ENCODE data around the gene ATXN7L3B. TPM values are rescaled to one million over a fixed set of nuclear protein-coding genes. Genes with fewer than 3 reads are reported as not detected.
A peak's percentile ranks its signal among the peaks of the same experiment; 100 is the strongest.
"Not testable (repeated sequence)": the region's sequence is repeated elsewhere in the genome, so short reads cannot be mapped to it uniquely, and the experiment has no call there.

ATXN7L3B gene
- polyA plus RNA-seq = 44.0 TPM
- long read RNA-seq, donor 1, full-length matches to known transcripts = 93 of 93 reads
- long read RNA-seq, donor 1, partial matches to known transcripts = 0 of 93 reads
- long read RNA-seq, donor 1, other reads (novel, unspliced or antisense) = 0 of 93 reads
- long read RNA-seq, donor 2, full-length matches to known transcripts = 184 of 184 reads
- long read RNA-seq, donor 2, partial matches to known transcripts = 0 of 184 reads
- long read RNA-seq, donor 2, other reads (novel, unspliced or antisense) = 0 of 184 reads
- long read RNA-seq, donor 3 = 0 reads
- long read RNA-seq, donor 4, full-length matches to known transcripts = 13 of 13 reads
- long read RNA-seq, donor 4, partial matches to known transcripts = 0 of 13 reads
- long read RNA-seq, donor 4, other reads (novel, unspliced or antisense) = 0 of 13 reads
- long read RNA-seq, donor 5, full-length matches to known transcripts = 67 of 67 reads
- long read RNA-seq, donor 5, partial matches to known transcripts = 0 of 67 reads
- long read RNA-seq, donor 5, other reads (novel, unspliced or antisense) = 0 of 67 reads
- long read RNA-seq, donor 6, full-length matches to known transcripts = 134 of 134 reads
- long read RNA-seq, donor 6, partial matches to known transcripts = 0 of 134 reads
- long read RNA-seq, donor 6, other reads (novel, unspliced or antisense) = 0 of 134 reads
- long read RNA-seq, donor 7, full-length matches to known transcripts = 69 of 69 reads
- long read RNA-seq, donor 7, partial matches to known transcripts = 0 of 69 reads
- long read RNA-seq, donor 7, other reads (novel, unspliced or antisense) = 0 of 69 reads
- long read RNA-seq, donor 8, full-length matches to known transcripts = 188 of 188 reads
- long read RNA-seq, donor 8, partial matches to known transcripts = 0 of 188 reads
- long read RNA-seq, donor 8, other reads (novel, unspliced or antisense) = 0 of 188 reads
- long read RNA-seq, donor 9, full-length matches to known transcripts = 100 of 100 reads
- long read RNA-seq, donor 9, partial matches to known transcripts = 0 of 100 reads
- long read RNA-seq, donor 9, other reads (novel, unspliced or antisense) = 0 of 100 reads
- long read RNA-seq, donor 10, full-length matches to known transcripts = 119 of 119 reads
- long read RNA-seq, donor 10, partial matches to known transcripts = 0 of 119 reads
- long read RNA-seq, donor 10, other reads (novel, unspliced or antisense) = 0 of 119 reads
- long read RNA-seq, donor 11, full-length matches to known transcripts = 75 of 75 reads
- long read RNA-seq, donor 11, partial matches to known transcripts = 0 of 75 reads
- long read RNA-seq, donor 11, other reads (novel, unspliced or antisense) = 0 of 75 reads

DNA sequence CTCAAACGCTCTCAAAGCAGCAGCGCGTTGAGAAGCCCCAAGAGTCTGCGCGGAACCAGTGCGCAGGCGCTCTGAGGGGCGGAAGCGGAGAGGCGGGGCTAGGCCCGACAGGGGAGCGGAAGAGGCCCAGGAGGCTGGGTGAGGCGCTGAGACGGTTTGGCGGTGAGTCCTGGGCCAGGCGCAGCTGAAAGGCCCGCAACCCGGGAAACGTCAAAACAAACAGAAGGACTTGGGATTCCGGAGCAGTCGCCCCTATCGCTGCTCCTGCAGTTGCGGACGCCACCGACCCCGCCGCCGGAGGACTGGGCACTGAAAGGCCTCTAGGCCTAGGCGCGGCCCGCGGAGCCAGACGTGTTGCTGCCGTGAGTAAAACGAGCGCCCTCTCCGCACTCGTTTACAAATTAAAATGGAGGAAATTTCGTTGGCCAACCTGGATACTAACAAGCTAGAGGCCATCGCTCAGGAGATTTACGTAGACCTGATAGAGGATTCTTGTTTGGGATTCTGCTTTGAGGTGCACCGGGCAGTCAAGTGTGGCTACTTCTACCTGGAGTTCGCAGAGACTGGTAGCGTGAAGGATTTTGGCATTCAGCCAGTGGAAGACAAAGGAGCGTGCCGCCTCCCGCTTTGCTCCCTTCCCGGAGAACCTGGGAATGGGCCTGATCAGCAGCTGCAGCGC, at the start of gene ATXN7L3B:
ATXN7L3B (plus strand) TSS at position 129 of the 679 bp plus-strand sequence; CDS start at position 407, 278 bp downstream.
- peaks cover 17% of the 10 kb centered on the region for H3K4me1 ChIP-seq (ENCODE audit: control insufficient read depth, insufficient read depth, low read length)
- H3K4me3 ChIP-seq (ENCODE audit: low read length) = peak within 1 kb of the TSS; percentile 63
- H3K9me3 ChIP-seq (ENCODE audit: control insufficient read depth, low read depth, low read length) = no peaks in the 10 kb centered on the region
- peak; percentile 94 to 97 for DNase-seq
- peak within 1 kb of the TSS; percentile 88 for H3K27ac ChIP-seq (ENCODE audit: low read length)
- no CpG with 5 or more reads among the region's 49 CpGs for WGBS (ENCODE audit: insufficient coverage, low lambda C conversion rate)
- peaks cover 7% of the 10 kb centered on the region for H3K36me3 ChIP-seq (ENCODE audit: control insufficient read depth, insufficient read depth, low read length)
- no peaks in the 10 kb centered on the region for H3K27me3 ChIP-seq (ENCODE audit: control insufficient read depth, insufficient read depth, low read length)

- Histone ChIP-seq H3K4me1 (ENCODE audit: control insufficient read depth, insufficient read depth, low read length) (no peaks in the 10 kb centered on the region), H3K36me3 (ENCODE audit: control insufficient read depth, insufficient read depth, low read length) (no peaks in the 10 kb centered on the region), H3K27me3 (ENCODE audit: control insufficient read depth, insufficient read depth, low read length) (no peaks in the 10 kb centered on the region), H3K4me3 (ENCODE audit: low read length) (no peak overlapping the region), H3K9me3 (ENCODE audit: control insufficient read depth, low read depth, low read length) (no peaks in the 10 kb centered on the region), H3K27ac (ENCODE audit: low read length) (no peak overlapping the region)
- no peak for DNase-seq
- 40% methylated on average over 1 of the region's 1 CpG for WGBS (ENCODE audit: insufficient coverage, low lambda C conversion rate)
These were observed 49.5 kb upstream of the ATXN7L3B start for GRCh38 chr12:74488134-74488533.

DNA sequence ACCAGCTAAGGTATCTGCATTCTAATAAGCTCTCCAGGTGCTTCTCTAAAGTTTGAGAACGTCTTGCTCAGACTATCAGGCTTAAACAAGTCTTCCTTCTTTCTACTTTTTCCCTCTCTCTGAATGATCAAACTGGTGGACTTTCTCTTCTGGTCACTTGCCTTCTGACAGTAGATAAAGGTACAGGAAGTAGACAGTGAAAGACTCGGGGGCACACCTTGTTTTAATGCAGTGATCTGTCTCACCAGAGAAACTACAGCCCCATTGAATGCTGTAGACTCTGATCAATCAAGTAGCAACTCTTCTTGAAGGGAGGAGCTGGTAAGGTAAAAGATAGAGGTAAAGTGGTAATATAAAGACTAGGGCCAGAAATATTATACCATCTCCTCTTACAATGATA, 48.1 kb upstream of the ATXN7L3B start:
- Histone ChIP-seq H3K4me1 (ENCODE audit: control insufficient read depth, insufficient read depth, low read length) (no peaks in the 10 kb centered on the region), H3K36me3 (ENCODE audit: control insufficient read depth, insufficient read depth, low read length) (no peaks in the 10 kb centered on the region), H3K9me3 (ENCODE audit: control insufficient read depth, low read depth, low read length) (no peaks in the 10 kb centered on the region), H3K4me3 (ENCODE audit: low read length) (no peak overlapping the region), H3K27ac (ENCODE audit: low read length) (no peak overlapping the region), H3K27me3 (ENCODE audit: control insufficient read depth, insufficient read depth, low read length) (no peaks in the 10 kb centered on the region)
- WGBS (ENCODE audit: insufficient coverage, low lambda C conversion rate) = 20% methylated on average over 1 of the region's 2 CpGs
- no peak for DNase-seq

GRCh38 chr12:74490390-74491064, 47.1 kb upstream of the ATXN7L3B start:
- Histone ChIP-seq H3K4me1 (ENCODE audit: control insufficient read depth, insufficient read depth, low read length) (no peaks in the 10 kb centered on the region), H3K27me3 (ENCODE audit: control insufficient read depth, insufficient read depth, low read length) (no peaks in the 10 kb centered on the region), H3K9me3 (ENCODE audit: control insufficient read depth, low read depth, low read length) (no peaks in the 10 kb centered on the region), H3K36me3 (ENCODE audit: control insufficient read depth, insufficient read depth, low read length) (no peaks in the 10 kb centered on the region), H3K27ac (ENCODE audit: low read length) (no peak overlapping the region), H3K4me3 (ENCODE audit: low read length) (no peak overlapping the region)
- 60% methylated on average over 1 of the region's 3 CpGs for WGBS (ENCODE audit: insufficient coverage, low lambda C conversion rate)
- DNase-seq = no peak

DNA sequence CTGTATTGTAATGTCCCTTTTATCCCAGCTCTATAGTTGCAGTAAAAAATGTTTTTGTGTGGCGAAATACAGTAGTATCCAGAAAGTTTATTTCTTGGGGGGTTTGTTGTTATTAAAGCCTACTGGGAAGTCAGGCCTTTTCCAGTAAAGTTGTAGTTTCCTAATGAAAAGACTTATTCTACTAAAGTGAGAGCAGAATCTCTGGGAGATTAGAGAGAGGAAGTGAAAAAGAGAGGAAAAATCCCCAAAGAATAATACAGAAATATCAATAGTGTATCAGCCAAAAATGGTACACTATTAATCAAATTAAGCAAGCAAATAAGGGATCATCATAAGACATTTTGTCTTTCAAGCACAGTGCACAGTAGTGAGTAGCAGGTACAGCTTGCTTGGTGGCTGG, 46.3 kb upstream of the ATXN7L3B start:
- Histone ChIP-seq H3K36me3 (ENCODE audit: control insufficient read depth, insufficient read depth, low read length) (no peaks in the 10 kb centered on the region), H3K27ac (ENCODE audit: low read length) (no peak overlapping the region), H3K4me3 (ENCODE audit: low read length) (no peak overlapping the region), H3K4me1 (ENCODE audit: control insufficient read depth, insufficient read depth, low read length) (no peaks in the 10 kb centered on the region), H3K27me3 (ENCODE audit: control insufficient read depth, insufficient read depth, low read length) (no peaks in the 10 kb centered on the region), H3K9me3 (ENCODE audit: control insufficient read depth, low read depth, low read length) (no peaks in the 10 kb centered on the region)
- WGBS (ENCODE audit: insufficient coverage, low lambda C conversion rate) = no CpG with 5 or more reads among the region's 1 CpG
- DNase-seq = no peak

DNA sequence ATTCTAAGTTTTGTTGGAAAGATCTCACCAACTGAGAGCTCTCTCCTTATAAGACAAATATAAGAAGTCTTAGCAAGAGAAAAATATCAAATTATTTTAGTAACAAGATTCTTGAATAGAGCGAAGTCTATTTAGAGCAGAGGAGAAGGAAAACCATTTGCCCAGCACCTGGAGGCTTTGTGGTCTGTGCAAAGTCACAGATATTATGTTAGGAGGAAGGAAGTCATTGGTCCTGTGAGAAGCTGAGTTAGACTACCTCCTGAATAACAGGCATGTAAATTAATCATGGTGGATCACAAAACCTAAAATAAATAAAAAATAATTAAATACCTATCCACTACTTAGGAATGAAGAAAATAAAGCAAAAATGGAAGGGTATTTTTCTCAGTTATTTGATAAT, 38.4 kb upstream of the ATXN7L3B start:
- 83% methylated on average over 1 of the region's 1 CpG for WGBS (ENCODE audit: insufficient coverage, low lambda C conversion rate)
- Histone ChIP-seq H3K27ac (ENCODE audit: low read length) (no peak overlapping the region), H3K9me3 (ENCODE audit: control insufficient read depth, low read depth, low read length) (no peaks in the 10 kb centered on the region), H3K27me3 (ENCODE audit: control insufficient read depth, insufficient read depth, low read length) (no peaks in the 10 kb centered on the region), H3K36me3 (ENCODE audit: control insufficient read depth, insufficient read depth, low read length) (no peaks in the 10 kb centered on the region), H3K4me3 (ENCODE audit: low read length) (no peak overlapping the region), H3K4me1 (ENCODE audit: control insufficient read depth, insufficient read depth, low read length) (no peaks in the 10 kb centered on the region)
- no peak for DNase-seq

DNA sequence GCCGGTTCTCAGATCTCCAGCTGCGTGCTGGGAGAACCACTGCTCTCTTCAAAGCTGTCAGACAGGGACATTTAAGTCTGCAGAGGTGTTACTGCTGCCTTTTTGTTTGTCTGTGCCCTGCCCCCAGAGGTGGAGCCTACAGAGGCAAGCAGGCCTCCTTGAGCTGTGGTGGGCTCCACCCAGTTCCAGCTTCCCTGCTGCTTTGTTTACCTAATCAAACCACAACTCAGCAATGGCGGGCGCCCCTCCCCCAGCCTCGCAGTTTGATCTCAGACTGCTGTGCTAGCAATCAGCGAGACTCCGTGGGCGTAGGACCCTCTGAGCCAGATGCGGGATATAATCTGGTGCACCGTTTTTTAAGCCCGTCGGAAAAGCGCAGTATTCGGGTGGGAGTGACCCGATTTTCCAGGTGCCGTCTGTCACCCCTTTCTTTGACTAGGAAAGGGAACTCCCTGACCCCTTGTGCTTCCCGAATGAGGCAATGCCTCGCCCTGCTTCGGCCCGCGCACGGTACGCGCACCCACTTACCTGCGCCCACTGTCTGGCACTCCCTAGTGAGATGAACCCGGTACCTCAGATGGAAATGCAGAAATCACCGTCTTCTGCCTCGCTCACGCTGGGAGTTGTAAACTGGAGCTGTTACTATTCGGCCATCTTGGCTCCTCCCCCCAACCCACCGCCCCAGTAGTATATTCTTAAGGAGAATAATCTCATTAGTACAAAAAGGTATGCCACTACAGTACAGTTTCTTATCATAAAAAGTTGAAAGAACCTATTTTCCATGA, 28.6 kb upstream of the ATXN7L3B start:
- not testable (repeated sequence) for H3K4me3 ChIP-seq (ENCODE audit: low read length); DNase-seq; H3K27me3 ChIP-seq (ENCODE audit: control insufficient read depth, insufficient read depth, low read length); H3K4me1 ChIP-seq (ENCODE audit: control insufficient read depth, insufficient read depth, low read length); H3K27ac ChIP-seq (ENCODE audit: low read length); H3K36me3 ChIP-seq (ENCODE audit: control insufficient read depth, insufficient read depth, low read length); H3K9me3 ChIP-seq (ENCODE audit: control insufficient read depth, low read depth, low read length)
- no CpG with 5 or more reads among the region's 31 CpGs for WGBS (ENCODE audit: insufficient coverage, low lambda C conversion rate)

- H3K9me3 ChIP-seq (ENCODE audit: control insufficient read depth, low read depth, low read length) = no peaks in the 10 kb centered on the region
- H3K4me3 ChIP-seq (ENCODE audit: low read length) = no peak overlapping the region
- DNase-seq = no peak
- no peaks in the 10 kb centered on the region for H3K4me1 ChIP-seq (ENCODE audit: control insufficient read depth, insufficient read depth, low read length)
- H3K36me3 ChIP-seq (ENCODE audit: control insufficient read depth, insufficient read depth, low read length) = no peaks in the 10 kb centered on the region
- no peaks in the 10 kb centered on the region for H3K27me3 ChIP-seq (ENCODE audit: control insufficient read depth, insufficient read depth, low read length)
- no peak overlapping the region for H3K27ac ChIP-seq (ENCODE audit: low read length)
These were observed 27.7 kb upstream of the ATXN7L3B start for GRCh38 chr12:74509886-74510285.

Measured in large intestine (tissue), 12 donors.